NCI-H2196 (cell line): ENCODE measurements around the gene PMS1.
A peak's percentile ranks its signal among the peaks of the same experiment; 100 is the strongest.
"Not testable (repeated sequence)": the region's sequence is repeated elsewhere in the genome, so short reads cannot be mapped to it uniquely, and the experiment has no call there.

Source experiments
- DNase-seq: peaks from one replicate; lab custom pipeline; 2025; ENCODE audit not compliant: unreplicated experiment; lab: John Stamatoyannopoulos, UW

Gene PMS1

GRCh38 chr2:189803431-189803830 is 19.2 kb downstream of the PMS1 start:
- no peak for DNase-seq

GRCh38 chr2:189818249-189819038 is 34.2 kb downstream of the PMS1 start:
- no peak for DNase-seq

GRCh38 chr2:189819297-189819704 is 35.1 kb downstream of the PMS1 start:
- DNase-seq, result no peak

GRCh38 chr2:189821953-189822748 is 37.9 kb downstream of the PMS1 start:
- DNase-seq, result no peak

GRCh38 chr2:189824694-189825396 is 40.6 kb downstream of the PMS1 start:
- DNase-seq, result no peak

- no peak for DNase-seq
Measured at GRCh38 chr2:189826039-189826438, 41.8 kb downstream of the PMS1 start.

GRCh38 chr2:189829102-189829833 is 45.0 kb downstream of the PMS1 start:
- no peak for DNase-seq

- no peak for DNase-seq
Measured at GRCh38 chr2:189830510-189830909, 46.3 kb downstream of the PMS1 start.

GRCh38 chr2:189834059-189834458 is 49.8 kb downstream of the PMS1 start:
- DNase-seq, result no peak

- not testable (repeated sequence) for DNase-seq
Measured at GRCh38 chr2:189834642-189835041, 50.4 kb downstream of the PMS1 start.

- no peak for DNase-seq
Measured at GRCh38 chr2:189835855-189836558, 51.8 kb downstream of the PMS1 start.

GRCh38 chr2:189836644-189837043 is 52.4 kb downstream of the PMS1 start:
- peak; percentile 20 for DNase-seq

- no peak for DNase-seq
Measured at GRCh38 chr2:189837326-189837725, 53.1 kb downstream of the PMS1 start.

GRCh38 chr2:189841019-189841418 is 56.8 kb downstream of the PMS1 start:
- no peak for DNase-seq

GRCh38 chr2:189848276-189848675 is 64.0 kb downstream of the PMS1 start:
- DNase-seq, result no peak

- DNase-seq, result no peak
Measured at GRCh38 chr2:189849550-189849949, 65.3 kb downstream of the PMS1 start.

GRCh38 chr2:189851174-189851826 is 67.0 kb downstream of the PMS1 start:
- no peak for DNase-seq

- DNase-seq, result no peak
Measured at GRCh38 chr2:189854187-189854586, 69.9 kb downstream of the PMS1 start.

GRCh38 chr2:189854940-189855339 is 70.7 kb downstream of the PMS1 start:
- DNase-seq, result no peak

- no peak for DNase-seq
Measured at GRCh38 chr2:189858291-189858690, 74.0 kb downstream of the PMS1 start.
